Measurements from ENCODE around the gene TACSTD2. TPM values are rescaled to one million over a fixed set of nuclear protein-coding genes. Genes with fewer than 3 reads are reported as not detected.
"Not testable (repeated sequence)": the region's sequence is repeated elsewhere in the genome, so short reads cannot be mapped to it uniquely, and the experiment has no call there.

TACSTD2 gene
- total RNA-seq, 2 experiments from 2014 or later = 0.07 to 0.11 TPM

DNA sequence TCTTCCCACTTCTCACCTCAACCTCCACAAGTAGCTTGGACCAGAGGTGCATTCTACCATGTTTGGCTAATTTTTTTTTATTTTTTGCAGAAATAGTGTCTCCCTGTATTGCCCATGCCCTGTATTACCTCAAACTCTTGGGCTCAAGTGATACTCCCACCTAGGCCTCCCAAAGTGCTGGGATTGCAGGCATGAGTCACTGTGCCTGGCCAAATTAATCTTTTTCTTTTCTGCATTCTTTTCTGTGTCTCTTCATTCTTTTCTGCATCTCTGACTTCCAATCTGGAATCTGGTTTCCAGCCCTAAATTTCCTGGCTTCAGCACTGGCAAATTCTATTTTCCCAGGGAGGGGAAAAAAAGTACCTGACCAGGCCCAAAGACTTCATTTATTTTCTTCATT lies 31.2 kb upstream of the TACSTD2 start:
- DNase-seq = no peak
- no peak for ATAC-seq
- intact Hi-C loops (cut with DNase I, micrococcal nuclease) = no loop called here
- no peaks in the 10 kb centered on the region for H3K4me1 Mint-ChIP-seq
- no peak overlapping the region for H3K4me3 Mint-ChIP-seq
- ChIA-PET POLR2A (no interaction called here), CTCF (interaction anchor here (1.1 kb wide), 1 partner anchor 11 kb away, joined by 3 read pairs; no protein-coding TSS in a partner anchor)
- peaks cover 3% of the 10 kb centered on the region for H3K36me3 Mint-ChIP-seq (ENCODE audit: low read depth)
- no peak overlapping the region for H3K27ac Mint-ChIP-seq
- peaks cover 16% of the 10 kb centered on the region for H3K9me3 Mint-ChIP-seq (ENCODE audit: low read depth)
- H3K27me3 Mint-ChIP-seq = peaks cover 35% of the 10 kb centered on the region

- intact Hi-C loops (cut with DNase I, micrococcal nuclease) = no loop called here
- CTCF ChIA-PET = interaction anchor here (1.1 kb wide), 1 partner anchor 12 kb away, joined by 3 read pairs; no protein-coding TSS in a partner anchor
- no peaks in the 10 kb centered on the region for H3K4me1 Mint-ChIP-seq
- POLR2A ChIA-PET = no interaction called here
- H3K9me3 Mint-ChIP-seq (ENCODE audit: low read depth) = peaks cover 16% of the 10 kb centered on the region
- ATAC-seq (no peak), DNase-seq (no peak)
- peaks cover 3% of the 10 kb centered on the region for H3K36me3 Mint-ChIP-seq (ENCODE audit: low read depth)
- no peak overlapping the region for H3K4me3 Mint-ChIP-seq
- peaks cover 42% of the 10 kb centered on the region for H3K27me3 Mint-ChIP-seq
- no peak overlapping the region for H3K27ac Mint-ChIP-seq
Measured at GRCh38 chr1:58607391-58607790, 30.3 kb upstream of the TACSTD2 start.

DNA sequence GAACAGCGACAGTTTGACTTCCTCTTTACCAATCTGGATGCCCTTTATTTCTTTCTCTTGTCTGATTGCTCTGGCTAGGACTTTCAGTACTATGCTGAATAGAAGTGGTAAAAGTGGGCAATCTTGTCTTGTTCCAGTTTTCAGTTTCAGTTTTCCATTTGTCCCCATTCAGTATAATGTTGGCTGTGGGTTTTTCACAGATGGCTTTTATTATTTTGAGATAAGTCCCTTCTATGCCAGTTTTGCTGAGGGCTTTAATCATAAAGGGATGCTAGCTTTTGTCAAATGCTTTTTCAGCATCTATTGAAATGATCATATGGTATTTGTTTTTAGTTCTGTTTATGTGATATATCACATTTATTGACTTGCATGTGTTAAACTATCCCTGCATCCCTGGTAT lies 24.9 kb upstream of the TACSTD2 start:
- Mint-ChIP-seq H3K27me3 (peaks cover 53% of the 10 kb centered on the region), H3K9me3 (ENCODE audit: low read depth) (peaks cover 16% of the 10 kb centered on the region)
- H3K4me1 Mint-ChIP-seq; H3K4me3 Mint-ChIP-seq; H3K36me3 Mint-ChIP-seq (ENCODE audit: low read depth); POLR2A ChIA-PET; DNase-seq; H3K27ac Mint-ChIP-seq; ATAC-seq: not testable (repeated sequence)
- CTCF ChIA-PET = interaction anchor here (1.0 kb wide), 1 partner anchor 77 kb away, joined by 3 read pairs; no protein-coding TSS in a partner anchor
- intact Hi-C loops (cut with DNase I, micrococcal nuclease) = loop anchor here in 1 of 2 experiments (2.0 kb wide), 1 partner anchor 17 kb away; no protein-coding TSS in a partner anchor

GRCh38 chr1:58597996-58598395 lies 20.9 kb upstream of the TACSTD2 start:
- ChIA-PET CTCF (no interaction called here), POLR2A (no interaction called here)
- no peak overlapping the region for H3K27ac Mint-ChIP-seq
- H3K4me3 Mint-ChIP-seq = no peak overlapping the region
- DNase-seq (no peak), ATAC-seq (no peak)
- no peaks in the 10 kb centered on the region for H3K36me3 Mint-ChIP-seq (ENCODE audit: low read depth)
- peaks cover 51% of the 10 kb centered on the region for H3K27me3 Mint-ChIP-seq
- H3K4me1 Mint-ChIP-seq = no peaks in the 10 kb centered on the region
- intact Hi-C loops (cut with DNase I, micrococcal nuclease) = no loop called here
- H3K9me3 Mint-ChIP-seq (ENCODE audit: low read depth) = no peaks in the 10 kb centered on the region

DNA sequence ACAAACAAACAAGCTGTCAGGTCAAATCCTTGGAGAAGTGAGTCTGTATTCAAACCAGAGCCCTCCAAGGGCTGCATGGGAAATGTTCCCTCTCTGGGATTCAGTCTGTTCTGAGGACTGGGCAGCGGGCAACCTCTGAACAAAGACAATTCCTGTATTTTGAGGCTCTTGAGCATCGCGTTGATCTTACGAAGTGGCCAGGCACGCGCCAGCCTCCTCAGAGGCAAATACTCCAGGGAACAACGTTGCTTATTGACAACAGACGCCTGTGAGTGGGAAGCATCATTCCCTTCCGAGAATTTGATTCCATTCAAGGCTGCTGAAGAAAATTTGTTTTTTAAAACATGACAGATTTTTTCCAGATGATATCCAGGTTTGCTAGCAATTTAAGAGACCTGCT lies 20.0 kb upstream of the TACSTD2 start:
- H3K36me3 Mint-ChIP-seq (ENCODE audit: low read depth) = no peaks in the 10 kb centered on the region
- H3K4me1 Mint-ChIP-seq = no peaks in the 10 kb centered on the region
- ATAC-seq (no peak), DNase-seq (no peak)
- intact Hi-C loops (cut with DNase I, micrococcal nuclease) = no loop called here
- ChIA-PET CTCF (no interaction called here), POLR2A (no interaction called here)
- H3K27ac Mint-ChIP-seq = no peak overlapping the region
- no peaks in the 10 kb centered on the region for H3K9me3 Mint-ChIP-seq (ENCODE audit: low read depth)
- H3K27me3 Mint-ChIP-seq = peaks cover 47% of the 10 kb centered on the region
- no peak overlapping the region for H3K4me3 Mint-ChIP-seq

GRCh38 chr1:58596631-58597052 lies 19.6 kb upstream of the TACSTD2 start:
- Mint-ChIP-seq H3K27ac (no peak overlapping the region), H3K4me3 (no peak overlapping the region), H3K36me3 (ENCODE audit: low read depth) (no peaks in the 10 kb centered on the region), H3K4me1 (no peaks in the 10 kb centered on the region), H3K9me3 (ENCODE audit: low read depth) (no peaks in the 10 kb centered on the region), H3K27me3 (peaks cover 47% of the 10 kb centered on the region)
- ATAC-seq (no peak), DNase-seq (no peak)
- POLR2A ChIA-PET = no interaction called here
- intact Hi-C loops (cut with DNase I, micrococcal nuclease) = no loop called here
- CTCF ChIA-PET = no interaction called here

GRCh38 chr1:58594546-58594945 lies 17.5 kb upstream of the TACSTD2 start:
- POLR2A ChIA-PET = no interaction called here
- CTCF ChIA-PET = interaction anchor here (0.7 kb wide), 1 partner anchor 334 kb away, joined by 3 read pairs; no protein-coding TSS in a partner anchor
- DNase-seq (no peak), ATAC-seq (no peak)
- Mint-ChIP-seq H3K27me3 (peaks cover 31% of the 10 kb centered on the region), H3K4me1 (no peaks in the 10 kb centered on the region), H3K36me3 (ENCODE audit: low read depth) (no peaks in the 10 kb centered on the region), H3K4me3 (no peak overlapping the region), H3K9me3 (ENCODE audit: low read depth) (no peaks in the 10 kb centered on the region), H3K27ac (no peak overlapping the region)
- intact Hi-C loops (cut with DNase I, micrococcal nuclease) = no loop called here

- H3K4me1 Mint-ChIP-seq = no peaks in the 10 kb centered on the region
- H3K4me3 Mint-ChIP-seq = no peak overlapping the region
- H3K9me3 Mint-ChIP-seq (ENCODE audit: low read depth) = no peaks in the 10 kb centered on the region
- H3K27ac Mint-ChIP-seq = no peak overlapping the region
- peaks cover 22% of the 10 kb centered on the region for H3K27me3 Mint-ChIP-seq
- DNase-seq (no peak), ATAC-seq (no peak)
- CTCF ChIA-PET = interaction anchor here (0.7 kb wide), 1 partner anchor 180 kb away, joined by 3 read pairs; no protein-coding TSS in a partner anchor
- POLR2A ChIA-PET = no interaction called here
- no peaks in the 10 kb centered on the region for H3K36me3 Mint-ChIP-seq (ENCODE audit: low read depth)
- intact Hi-C loops (cut with DNase I, micrococcal nuclease) = no loop called here
Measured at GRCh38 chr1:58592522-58593134, 15.6 kb upstream of the TACSTD2 start.

GRCh38 chr1:58591806-58592205 lies 14.8 kb upstream of the TACSTD2 start:
- Mint-ChIP-seq H3K9me3 (ENCODE audit: low read depth) (no peaks in the 10 kb centered on the region), H3K4me1 (no peaks in the 10 kb centered on the region), H3K4me3 (no peak overlapping the region), H3K27me3 (peaks cover 18% of the 10 kb centered on the region), H3K27ac (no peak overlapping the region), H3K36me3 (ENCODE audit: low read depth) (no peaks in the 10 kb centered on the region)
- intact Hi-C loops (cut with DNase I, micrococcal nuclease) = no loop called here
- no peak for DNase-seq
- POLR2A ChIA-PET = no interaction called here
- no peak for ATAC-seq
- CTCF ChIA-PET = interaction anchor here (0.7 kb wide), 1 partner anchor 181 kb away, joined by 3 read pairs; no protein-coding TSS in a partner anchor

DNA sequence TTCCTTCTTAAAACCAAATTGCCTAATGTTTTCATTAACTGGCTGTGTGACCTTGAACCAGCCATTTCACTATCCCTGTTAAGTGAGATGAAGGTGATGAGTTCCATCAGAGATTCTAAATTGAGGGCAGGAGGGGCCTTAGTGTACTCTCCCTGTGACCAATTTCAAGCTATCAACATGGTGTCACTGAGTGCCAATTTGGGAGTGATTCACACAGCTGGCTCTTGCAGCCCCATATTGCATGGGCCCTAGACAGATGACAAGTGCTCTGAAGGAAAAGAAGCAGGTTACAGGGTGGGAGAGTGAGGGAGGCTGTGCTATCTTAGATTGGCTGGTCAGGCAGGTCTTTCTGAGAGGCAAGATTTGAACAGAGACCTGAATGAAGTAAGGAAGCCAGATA lies 13.0 kb upstream of the TACSTD2 start:
- Mint-ChIP-seq H3K9me3 (ENCODE audit: low read depth) (no peaks in the 10 kb centered on the region), H3K27me3 (peaks cover 28% of the 10 kb centered on the region), H3K36me3 (ENCODE audit: low read depth) (no peaks in the 10 kb centered on the region), H3K4me3 (no peak overlapping the region), H3K4me1 (no peaks in the 10 kb centered on the region), H3K27ac (no peak overlapping the region)
- POLR2A ChIA-PET = no interaction called here
- CTCF ChIA-PET = no interaction called here
- DNase-seq = no peak
- intact Hi-C loops (cut with DNase I, micrococcal nuclease) = no loop called here
- no peak for ATAC-seq

- ChIA-PET CTCF (no interaction called here), POLR2A (no interaction called here)
- Mint-ChIP-seq H3K9me3 (ENCODE audit: low read depth) (no peaks in the 10 kb centered on the region), H3K27ac (no peak overlapping the region), H3K36me3 (ENCODE audit: low read depth) (no peaks in the 10 kb centered on the region), H3K27me3 (peaks cover 34% of the 10 kb centered on the region), H3K4me1 (peaks cover 10% of the 10 kb centered on the region), H3K4me3 (no peak overlapping the region)
- ATAC-seq (no peak), DNase-seq (no peak)
- intact Hi-C loops (cut with DNase I, micrococcal nuclease) = no loop called here
Measured at GRCh38 chr1:58588396-58588795, 11.3 kb upstream of the TACSTD2 start.

GRCh38 chr1:58587667-58588066 lies 10.6 kb upstream of the TACSTD2 start:
- intact Hi-C loops (cut with DNase I, micrococcal nuclease) = no loop called here
- H3K27me3 Mint-ChIP-seq = peaks cover 34% of the 10 kb centered on the region

More at GRCh38 chr1:58587667-58588066, 10.6 kb upstream of the TACSTD2 start:
- ChIA-PET CTCF (no interaction called here), POLR2A (no interaction called here)
- ATAC-seq (no peak), DNase-seq (no peak)
- Mint-ChIP-seq H3K4me3 (no peak overlapping the region), H3K27ac (no peak overlapping the region), H3K36me3 (ENCODE audit: low read depth) (no peaks in the 10 kb centered on the region), H3K4me1 (peaks cover 11% of the 10 kb centered on the region), H3K9me3 (ENCODE audit: low read depth) (no peaks in the 10 kb centered on the region)
